KMS-11 (cell line): ENCODE results near the gene MTCH2.
"Not testable (repeated sequence)": the region's sequence is repeated elsewhere in the genome, so short reads cannot be mapped to it uniquely, and the experiment has no call there.

Experiments
- H2AFZ ChIP-seq: fragments of 200-600 bp; sonication (generic); 2 replicates; pipeline ENCODE4 v1.6.1; 2016; ENCODE audit warnings: antibody characterized with exemption, mixed run types, low read depth
- H3K27ac ChIP-seq: fragments of 200-600 bp; sonication (generic); 2 replicates; pipeline ENCODE4 v1.6.1; 2016; ENCODE audit warnings: mild to moderate bottlenecking, mixed run types
- H3K27me3 ChIP-seq: fragments of 200-600 bp; sonication (generic); 2 replicates; pipeline ENCODE4 v1.6.1; 2017; ENCODE audit warnings: mild to moderate bottlenecking, low read depth, mixed run types, moderate library complexity; ENCODE audit not compliant: insufficient read depth
- H3K36me3 ChIP-seq: fragments of 200-600 bp; sonication (generic); 2 replicates; pipeline ENCODE4 v1.6.1; 2017; ENCODE audit warnings: mild to moderate bottlenecking, mixed run types; ENCODE audit not compliant: insufficient read depth
- H3K4me1 ChIP-seq: fragments of 200-600 bp; sonication (generic); 2 replicates; pipeline ENCODE4 v1.6.1; 2016; ENCODE audit warnings: mild to moderate bottlenecking, low read depth, mixed run types; ENCODE audit not compliant: poor library complexity, severe bottlenecking
- H3K4me2 ChIP-seq: fragments of 200-600 bp; sonication (generic); 2 replicates; pipeline ENCODE4 v1.7.0; 2016; ENCODE audit warnings: mild to moderate bottlenecking, mixed run types
- H3K4me3 ChIP-seq: fragments of 200-600 bp; sonication (generic); IDR thresholded peaks from 2 replicates; pipeline ENCODE4 v1.6.1; 2017; ENCODE audit warnings: low read depth, low read length, mixed read lengths; ENCODE audit not compliant: insufficient read depth
- H3K79me2 ChIP-seq: fragments of 200-600 bp; sonication (generic); 2 replicates; pipeline ENCODE4 v1.6.1; 2016; ENCODE audit warnings: low read depth, mixed run types; ENCODE audit not compliant: insufficient read depth
- H3K9ac ChIP-seq: fragments of 200-600 bp; sonication (generic); 2 replicates; pipeline ENCODE4 v1.6.1; 2016; ENCODE audit warnings: mild to moderate bottlenecking, mixed run types
- H4K20me1 ChIP-seq: fragments of 200-600 bp; sonication (generic); 2 replicates; pipeline ENCODE4 v1.6.1; 2016; ENCODE audit warnings: mild to moderate bottlenecking, mixed run types; ENCODE audit not compliant: insufficient read depth
- TF ChIP-seq, protein P1 (sequence below): fragments of 200-600 bp; sonication (generic); conservative IDR thresholded peaks from 2 replicates; pipeline ENCODE4 v1.6.1; 2017; ENCODE audit warnings: low read depth, mild to moderate bottlenecking, antibody characterized with exemption, low read length, moderate library complexity, mixed read lengths

The MTCH2 gene

DNA sequence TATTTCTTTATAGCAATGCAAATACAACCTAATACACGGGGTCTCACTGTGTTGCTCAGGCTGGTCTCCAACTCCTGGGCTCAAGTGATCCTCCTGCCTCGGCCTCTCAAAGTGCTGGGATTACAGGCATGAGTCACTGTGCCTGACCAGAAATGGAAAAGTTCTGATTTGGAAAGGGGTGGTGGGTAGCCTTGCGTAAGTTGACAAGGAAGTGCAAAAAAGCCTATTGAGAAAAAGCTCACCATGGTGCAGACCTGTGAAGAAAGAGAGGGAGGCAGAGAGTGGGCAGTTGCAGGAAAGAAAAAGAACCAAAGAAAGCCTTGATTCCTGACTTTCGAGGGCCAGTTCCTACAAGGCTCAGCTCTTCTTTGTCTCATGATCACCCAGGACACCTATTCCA lies 45.8 kb upstream of the MTCH2 start:
- Histone ChIP-seq H4K20me1 (no peaks in the 10 kb centered on the region), H3K79me2 (no peaks in the 10 kb centered on the region), H3K4me1 (no peaks in the 10 kb centered on the region), H3K9ac (no peak overlapping the region), H3K36me3 (no peaks in the 10 kb centered on the region), H3K4me3 (no peak overlapping the region), H3K4me2 (no peak overlapping the region), H3K27me3 (no peaks in the 10 kb centered on the region), H3K27ac (no peak overlapping the region), H2AFZ (no peak overlapping the region)
- TF ChIP-seq, protein P1, sequence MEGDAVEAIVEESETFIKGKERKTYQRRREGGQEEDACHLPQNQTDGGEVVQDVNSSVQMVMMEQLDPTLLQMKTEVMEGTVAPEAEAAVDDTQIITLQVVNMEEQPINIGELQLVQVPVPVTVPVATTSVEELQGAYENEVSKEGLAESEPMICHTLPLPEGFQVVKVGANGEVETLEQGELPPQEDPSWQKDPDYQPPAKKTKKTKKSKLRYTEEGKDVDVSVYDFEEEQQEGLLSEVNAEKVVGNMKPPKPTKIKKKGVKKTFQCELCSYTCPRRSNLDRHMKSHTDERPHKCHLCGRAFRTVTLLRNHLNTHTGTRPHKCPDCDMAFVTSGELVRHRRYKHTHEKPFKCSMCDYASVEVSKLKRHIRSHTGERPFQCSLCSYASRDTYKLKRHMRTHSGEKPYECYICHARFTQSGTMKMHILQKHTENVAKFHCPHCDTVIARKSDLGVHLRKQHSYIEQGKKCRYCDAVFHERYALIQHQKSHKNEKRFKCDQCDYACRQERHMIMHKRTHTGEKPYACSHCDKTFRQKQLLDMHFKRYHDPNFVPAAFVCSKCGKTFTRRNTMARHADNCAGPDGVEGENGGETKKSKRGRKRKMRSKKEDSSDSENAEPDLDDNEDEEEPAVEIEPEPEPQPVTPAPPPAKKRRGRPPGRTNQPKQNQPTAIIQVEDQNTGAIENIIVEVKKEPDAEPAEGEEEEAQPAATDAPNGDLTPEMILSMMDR, result no peak

DNA sequence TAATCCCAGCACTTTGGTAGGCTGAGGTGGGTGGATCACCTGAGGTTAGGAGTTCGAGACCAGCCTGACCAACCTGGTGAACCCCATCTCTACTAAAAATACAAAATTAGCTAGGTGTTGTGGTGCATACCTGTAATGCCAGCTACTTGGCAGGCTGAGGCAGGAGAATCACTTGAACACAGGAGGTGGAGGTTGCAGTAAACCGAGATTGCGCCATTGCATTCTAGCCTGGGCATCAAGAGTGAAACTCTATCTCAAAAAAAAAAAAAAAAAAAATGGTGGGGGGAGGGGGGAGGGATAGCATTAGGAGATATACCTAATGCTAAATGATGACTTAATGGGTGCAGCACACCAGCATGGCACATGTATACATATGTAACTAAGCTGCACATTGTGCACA lies 44.3 kb upstream of the MTCH2 start:
- not testable (repeated sequence) for H3K4me1 ChIP-seq, H3K4me3 ChIP-seq, H3K4me2 ChIP-seq, H3K79me2 ChIP-seq, H4K20me1 ChIP-seq, H3K9ac ChIP-seq, H3K27me3 ChIP-seq, H2AFZ ChIP-seq, H3K36me3 ChIP-seq, H3K27ac ChIP-seq

DNA sequence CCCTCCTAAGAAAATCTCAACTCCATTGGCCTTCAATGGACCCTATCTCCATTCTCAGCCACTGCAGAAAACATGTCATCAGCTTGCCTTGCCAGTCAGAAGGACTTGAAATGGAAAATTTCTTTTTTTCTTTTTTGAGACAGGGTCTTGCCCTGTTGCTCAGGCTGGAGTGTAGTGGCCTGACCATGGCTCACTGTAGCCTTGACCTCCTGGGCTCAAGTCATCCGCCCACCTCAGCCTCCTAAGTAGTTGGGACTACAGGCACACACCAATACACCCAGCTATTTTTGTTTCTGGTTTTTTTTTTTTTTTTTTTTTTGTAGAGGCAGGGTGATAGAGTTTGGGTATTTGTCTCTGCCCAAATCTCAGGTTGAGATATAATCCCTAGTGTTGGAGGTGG lies 43.8 kb upstream of the MTCH2 start:
- H3K79me2 ChIP-seq, result no peaks in the 10 kb centered on the region
- TF ChIP-seq, protein P1, result no peak

DNA sequence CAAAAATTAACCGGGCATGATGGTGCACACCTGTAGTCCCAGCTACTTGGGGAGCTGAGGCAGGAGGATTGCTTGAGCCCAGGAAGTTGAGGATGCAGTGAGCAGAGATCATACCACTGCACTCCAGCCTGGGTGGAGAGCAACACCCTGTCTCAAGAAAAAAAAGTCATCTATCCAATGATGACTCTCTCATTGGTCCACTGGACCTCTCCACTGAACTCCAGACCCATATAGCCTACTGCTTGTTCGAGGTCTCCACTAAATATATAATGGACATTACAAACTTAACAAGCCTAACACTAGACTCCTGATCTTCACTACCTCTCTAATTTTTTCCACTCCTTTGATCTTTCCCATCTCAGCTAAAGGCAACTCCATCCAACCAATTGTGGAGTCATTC lies 33.5 kb upstream of the MTCH2 start:
- Histone ChIP-seq H3K9ac (no peak overlapping the region), H2AFZ (no peak overlapping the region), H3K36me3 (no peaks in the 10 kb centered on the region), H3K4me3 (no peak overlapping the region), H3K27me3 (no peaks in the 10 kb centered on the region), H4K20me1 (no peaks in the 10 kb centered on the region), H3K27ac (no peak overlapping the region), H3K4me1 (no peaks in the 10 kb centered on the region), H3K79me2 (no peaks in the 10 kb centered on the region), H3K4me2 (no peak overlapping the region)
- TF ChIP-seq, protein P1, result no peak

More for the DNA sequence above, 43.8 kb upstream of the MTCH2 start:
- H3K9ac ChIP-seq, result no peak overlapping the region
- H3K4me2 ChIP-seq, result no peak overlapping the region
- no peak overlapping the region for H3K4me3 ChIP-seq
- H2AFZ ChIP-seq, result no peak overlapping the region
- no peaks in the 10 kb centered on the region for H3K27me3 ChIP-seq
- H4K20me1 ChIP-seq, result no peaks in the 10 kb centered on the region
- no peaks in the 10 kb centered on the region for H3K36me3 ChIP-seq
- H3K4me1 ChIP-seq, result no peaks in the 10 kb centered on the region
- no peak overlapping the region for H3K27ac ChIP-seq

DNA sequence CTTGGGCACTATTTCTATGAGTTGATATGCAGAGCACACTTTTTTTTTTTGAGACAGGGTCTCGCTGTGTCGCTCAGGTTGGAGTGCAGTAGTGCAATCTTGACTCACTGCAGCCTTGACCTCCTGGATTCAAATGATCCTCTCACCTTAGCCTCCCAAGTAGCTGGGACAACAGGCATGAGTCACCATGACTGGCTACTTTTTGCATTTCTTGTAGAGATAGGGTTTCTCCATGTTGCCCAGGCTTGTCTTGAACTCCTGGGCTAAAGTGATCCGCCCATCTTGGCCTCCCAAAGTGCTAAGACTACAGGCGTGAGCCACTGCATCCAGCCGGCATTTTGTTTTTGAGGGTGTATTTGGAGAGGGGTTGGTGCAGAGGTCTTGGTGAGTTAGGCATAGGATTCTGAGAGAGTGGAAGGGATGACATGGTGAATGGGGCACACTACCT lies 29.9 kb upstream of the MTCH2 start:
- Histone ChIP-seq H3K4me2 (no peak overlapping the region), H3K9ac (no peak overlapping the region), H4K20me1 (no peaks in the 10 kb centered on the region), H3K36me3 (no peaks in the 10 kb centered on the region), H2AFZ (no peak overlapping the region), H3K27me3 (no peaks in the 10 kb centered on the region), H3K4me3 (no peak overlapping the region), H3K27ac (no peak overlapping the region), H3K79me2 (no peaks in the 10 kb centered on the region), H3K4me1 (no peaks in the 10 kb centered on the region)
- TF ChIP-seq, protein P1, result no peak
